Measurements from ENCODE around the gene FOXK1.

Gene FOXK1

GRCh38 chr7:4781366-4782069 is 99.4 kb downstream of the FOXK1 start:
- Histone ChIP-seq H3K9ac (ENCODE audit: low read depth, low read length, poor library complexity) (no peak overlapping the region), H3K23ac (ENCODE audit: low read depth, low read length, poor library complexity) (no peak overlapping the region), H3K14ac (ENCODE audit: low read length) (no peak overlapping the region), H2BK12ac (ENCODE audit: low read length) (no peak overlapping the region), H3K79me1 (ENCODE audit: low read depth, low read length) (peaks cover 7% of the 10 kb centered on the region), H3K4me3 (ENCODE audit: low read length in 2 of 2) (no peak overlapping the region), H3K27me3 (ENCODE audit: control insufficient read depth in 3 of 3, insufficient read depth in 3 of 3, low read depth in 1 of 3, low read length in 3 of 3) (no peaks in the 10 kb centered on the region), H2BK15ac (ENCODE audit: low read length) (no peak overlapping the region), H3K4ac (ENCODE audit: low read length) (no peak overlapping the region), H4K8ac (ENCODE audit: low read depth, low read length) (no peak overlapping the region), H2BK120ac (ENCODE audit: low read depth, low read length) (no peak overlapping the region), H4K91ac (ENCODE audit: low read depth, low read length, poor library complexity) (no peak overlapping the region), H3K18ac (ENCODE audit: low read length) (no peak overlapping the region), H3K36me3 (replicated peaks in 1 of 2; ENCODE audit: control insufficient read depth in 2 of 2, insufficient read depth in 2 of 2, low read length in 2 of 2) (peaks cover 14 to 50% of the 10 kb centered on the region in 2 donors), H2BK5ac (ENCODE audit: low read length) (peak overlapping the region; percentile 24), H3K4me2 (ENCODE audit: insufficient read depth, low read length, poor library complexity, severe bottlenecking) (no peak overlapping the region), H3K4me1 (ENCODE audit: control insufficient read depth in 2 of 2, insufficient read depth in 1 of 2, low read depth in 1 of 2, low read length in 2 of 2) (no peaks in the 10 kb centered on the region), H2AK5ac (ENCODE audit: low read depth, low read length) (no peak overlapping the region), H3K27ac (replicated peaks; ENCODE audit: low read length) (no peak overlapping the region), H3K9me3 (replicated peaks in 1 of 2; ENCODE audit: control insufficient read depth in 2 of 2, insufficient read depth in 1 of 2, low read depth in 1 of 2, low read length in 2 of 2) (no peaks in the 10 kb centered on the region), H2AFZ (ENCODE audit: low read length) (no peak overlapping the region)
- DNase-seq (ENCODE audit: low spot score): no peak
- WGBS, 2 donors (ENCODE audit: extremely low coverage in 2 of 2, insufficient read length in 2 of 2, insufficient replicate concordance in 1 of 2): no CpG with 5 or more reads among the region's 27 CpGs

GRCh38 chr7:4782333-4783291 is 100.5 kb downstream of the FOXK1 start:
- Histone ChIP-seq H4K8ac (ENCODE audit: low read depth, low read length) (no peak overlapping the region), H2BK15ac (ENCODE audit: low read length) (no peak overlapping the region), H2AK5ac (ENCODE audit: low read depth, low read length) (peak overlapping the region; percentile 56), H3K36me3 (replicated peaks in 1 of 2; ENCODE audit: control insufficient read depth in 2 of 2, insufficient read depth in 2 of 2, low read length in 2 of 2) (peaks cover 14 to 55% of the 10 kb centered on the region in 2 donors), H3K18ac (ENCODE audit: low read length) (no peak overlapping the region), H3K14ac (ENCODE audit: low read length) (no peak overlapping the region), H3K4me3 (ENCODE audit: low read length in 2 of 2) (no peak overlapping the region), H3K9me3 (replicated peaks in 1 of 2; ENCODE audit: control insufficient read depth in 2 of 2, insufficient read depth in 1 of 2, low read depth in 1 of 2, low read length in 2 of 2) (no peaks in the 10 kb centered on the region), H2AFZ (ENCODE audit: low read length) (no peak overlapping the region), H3K79me1 (ENCODE audit: low read depth, low read length) (peaks cover 7% of the 10 kb centered on the region), H2BK5ac (ENCODE audit: low read length) (peak overlapping the region; percentile 39), H2BK120ac (ENCODE audit: low read depth, low read length) (no peak overlapping the region), H3K4me1 (ENCODE audit: control insufficient read depth in 2 of 2, insufficient read depth in 1 of 2, low read depth in 1 of 2, low read length in 2 of 2) (no peaks in the 10 kb centered on the region), H3K9ac (ENCODE audit: low read depth, low read length, poor library complexity) (no peak overlapping the region), H2BK12ac (ENCODE audit: low read length) (no peak overlapping the region), H3K27ac (replicated peaks; ENCODE audit: low read length) (no peak overlapping the region), H3K4ac (ENCODE audit: low read length) (no peak overlapping the region), H4K91ac (ENCODE audit: low read depth, low read length, poor library complexity) (no peak overlapping the region), H3K27me3 (ENCODE audit: control insufficient read depth in 3 of 3, insufficient read depth in 3 of 3, low read depth in 1 of 3, low read length in 3 of 3) (no peaks in the 10 kb centered on the region), H3K4me2 (ENCODE audit: insufficient read depth, low read length, poor library complexity, severe bottlenecking) (no peak overlapping the region), H3K23ac (ENCODE audit: low read depth, low read length, poor library complexity) (peak overlapping the region; percentile 65)
- DNase-seq (ENCODE audit: low spot score): no peak
- WGBS, 2 donors (ENCODE audit: extremely low coverage in 2 of 2, insufficient read length in 2 of 2, insufficient replicate concordance in 1 of 2): no CpG with 5 or more reads among the region's 36 CpGs

GRCh38 chr7:4783292-4783652 is 101.2 kb downstream of the FOXK1 start:
- no peaks in the 10 kb centered on the region for H3K4me1 ChIP-seq (ENCODE audit: control insufficient read depth in 2 of 2, insufficient read depth in 1 of 2, low read depth in 1 of 2, low read length in 2 of 2)
- H4K8ac ChIP-seq (ENCODE audit: low read depth, low read length): no peak overlapping the region
- H2AK5ac ChIP-seq (ENCODE audit: low read depth, low read length): no peak overlapping the region
- no peak overlapping the region for H2BK15ac ChIP-seq (ENCODE audit: low read length)
- no peak overlapping the region for H3K23ac ChIP-seq (ENCODE audit: low read depth, low read length, poor library complexity)
- no peak overlapping the region for H3K14ac ChIP-seq (ENCODE audit: low read length)
- H3K27me3 ChIP-seq (ENCODE audit: control insufficient read depth in 3 of 3, insufficient read depth in 3 of 3, low read depth in 1 of 3, low read length in 3 of 3): no peaks in the 10 kb centered on the region
- H2AFZ ChIP-seq (ENCODE audit: low read length): no peak overlapping the region
- no CpG with 5 or more reads among the region's 16 CpGs for WGBS, 2 donors (ENCODE audit: extremely low coverage in 2 of 2, insufficient read length in 2 of 2, insufficient replicate concordance in 1 of 2)
- no peak overlapping the region for H3K9ac ChIP-seq (ENCODE audit: low read depth, low read length, poor library complexity)
- H3K79me1 ChIP-seq (ENCODE audit: low read depth, low read length): peaks cover 7% of the 10 kb centered on the region
- DNase-seq (ENCODE audit: low spot score): no peak
- H2BK12ac ChIP-seq (ENCODE audit: low read length): no peak overlapping the region
- H3K4me3 ChIP-seq (ENCODE audit: low read length in 2 of 2): no peak overlapping the region
- no peak overlapping the region for H3K4ac ChIP-seq (ENCODE audit: low read length)
- no peak overlapping the region for H2BK120ac ChIP-seq (ENCODE audit: low read depth, low read length)
- no peaks in the 10 kb centered on the region for H3K9me3 ChIP-seq (replicated peaks in 1 of 2; ENCODE audit: control insufficient read depth in 2 of 2, insufficient read depth in 1 of 2, low read depth in 1 of 2, low read length in 2 of 2)
- H4K91ac ChIP-seq (ENCODE audit: low read depth, low read length, poor library complexity): no peak overlapping the region
- H3K18ac ChIP-seq (ENCODE audit: low read length): no peak overlapping the region
- H2BK5ac ChIP-seq (ENCODE audit: low read length): peak overlapping the region; percentile 39
- H3K27ac ChIP-seq (replicated peaks; ENCODE audit: low read length): no peak overlapping the region
- H3K36me3 ChIP-seq (replicated peaks in 1 of 2; ENCODE audit: control insufficient read depth in 2 of 2, insufficient read depth in 2 of 2, low read length in 2 of 2): peaks cover 16 to 62% of the 10 kb centered on the region in 2 donors
- no peak overlapping the region for H3K4me2 ChIP-seq (ENCODE audit: insufficient read depth, low read length, poor library complexity, severe bottlenecking)

GRCh38 chr7:4783762-4784351 is 101.8 kb downstream of the FOXK1 start:
- Histone ChIP-seq H2BK120ac (ENCODE audit: low read depth, low read length) (no peak overlapping the region), H3K9me3 (replicated peaks in 1 of 2; ENCODE audit: control insufficient read depth in 2 of 2, insufficient read depth in 1 of 2, low read depth in 1 of 2, low read length in 2 of 2) (no peaks in the 10 kb centered on the region), H2AFZ (ENCODE audit: low read length) (no peak overlapping the region), H3K4me2 (ENCODE audit: insufficient read depth, low read length, poor library complexity, severe bottlenecking) (no peak overlapping the region), H2BK15ac (ENCODE audit: low read length) (no peak overlapping the region), H4K8ac (ENCODE audit: low read depth, low read length) (no peak overlapping the region), H4K91ac (ENCODE audit: low read depth, low read length, poor library complexity) (no peak overlapping the region), H3K27me3 (ENCODE audit: control insufficient read depth in 3 of 3, insufficient read depth in 3 of 3, low read depth in 1 of 3, low read length in 3 of 3) (no peaks in the 10 kb centered on the region), H3K79me1 (ENCODE audit: low read depth, low read length) (peaks cover 7% of the 10 kb centered on the region), H3K14ac (ENCODE audit: low read length) (no peak overlapping the region), H3K23ac (ENCODE audit: low read depth, low read length, poor library complexity) (peak overlapping the region; percentile 12), H3K18ac (ENCODE audit: low read length) (no peak overlapping the region), H3K4me1 (ENCODE audit: control insufficient read depth in 2 of 2, insufficient read depth in 1 of 2, low read depth in 1 of 2, low read length in 2 of 2) (no peaks in the 10 kb centered on the region), H3K27ac (replicated peaks; ENCODE audit: low read length) (no peak overlapping the region), H2AK5ac (ENCODE audit: low read depth, low read length) (no peak overlapping the region), H3K4ac (ENCODE audit: low read length) (no peak overlapping the region), H2BK5ac (ENCODE audit: low read length) (peak overlapping the region; percentile 39), H2BK12ac (ENCODE audit: low read length) (no peak overlapping the region), H3K36me3 (replicated peaks in 1 of 2; ENCODE audit: control insufficient read depth in 2 of 2, insufficient read depth in 2 of 2, low read length in 2 of 2) (peaks cover 16 to 66% of the 10 kb centered on the region in 2 donors), H3K4me3 (ENCODE audit: low read length in 2 of 2) (no peak overlapping the region), H3K9ac (ENCODE audit: low read depth, low read length, poor library complexity) (no peak overlapping the region)
- DNase-seq (ENCODE audit: low spot score): no peak
- WGBS, 2 donors (ENCODE audit: extremely low coverage in 2 of 2, insufficient read length in 2 of 2, insufficient replicate concordance in 1 of 2): no CpG with 5 or more reads among the region's 40 CpGs

Measured in neuronal stem cell (in vitro differentiated cells).